AG08396 (cell line): Measurements from ENCODE around the gene CLASP1.
"Not testable (repeated sequence)": the region's sequence is repeated elsewhere in the genome, so short reads cannot be mapped to it uniquely, and the experiment has no call there.

Experiments
- DNase-seq: peaks from one replicate; pipeline ENCODE4 v3.0.0; 2012; ENCODE audit warnings: low spot score, mixed read lengths

The CLASP1 gene

GRCh38 chr2:121319941-121320340 lies 329.3 kb downstream of the CLASP1 start:
- no peak for DNase-seq

- DNase-seq = no peak
These were observed 332.3 kb downstream of the CLASP1 start for GRCh38 chr2:121316986-121317385.

GRCh38 chr2:121313701-121314100 lies 335.6 kb downstream of the CLASP1 start:
- not testable (repeated sequence) for DNase-seq

GRCh38 chr2:121309801-121310200 lies 339.5 kb downstream of the CLASP1 start:
- no peak for DNase-seq

- DNase-seq = no peak
These were observed 339.9 kb downstream of the CLASP1 start for GRCh38 chr2:121309323-121309722.

GRCh38 chr2:121307048-121307447 lies 342.2 kb downstream of the CLASP1 start:
- no peak for DNase-seq

GRCh38 chr2:121304941-121305340 lies 344.3 kb downstream of the CLASP1 start:
- DNase-seq = no peak

GRCh38 chr2:121303531-121304263 lies 345.6 kb downstream of the CLASP1 start:
- DNase-seq = no peak

- DNase-seq = not testable (repeated sequence)
These were observed 348.1 kb downstream of the CLASP1 start for GRCh38 chr2:121301190-121301589.

GRCh38 chr2:121298476-121298875 lies 350.8 kb downstream of the CLASP1 start:
- no peak for DNase-seq

GRCh38 chr2:121297866-121298265 lies 351.4 kb downstream of the CLASP1 start:
- DNase-seq = not testable (repeated sequence)

- DNase-seq = peak; percentile 71
These were observed 351.9 kb downstream of the CLASP1 start for GRCh38 chr2:121297217-121297830.

GRCh38 chr2:121295911-121296650 lies 353.2 kb downstream of the CLASP1 start:
- DNase-seq = no peak

GRCh38 chr2:121294881-121295840 lies 354.1 kb downstream of the CLASP1 start:
- DNase-seq = no peak

GRCh38 chr2:121293450-121294325 lies 355.6 kb downstream of the CLASP1 start:
- DNase-seq = no peak

- DNase-seq = no peak
These were observed 358.0 kb downstream of the CLASP1 start for GRCh38 chr2:121291251-121291580.

GRCh38 chr2:121289271-121289670 lies 360.0 kb downstream of the CLASP1 start:
- DNase-seq = no peak

GRCh38 chr2:121288454-121289231 lies 360.6 kb downstream of the CLASP1 start:
- DNase-seq = no peak

GRCh38 chr2:121287956-121288355 lies 361.3 kb downstream of the CLASP1 start:
- no peak for DNase-seq
